Endothelial cell of umbilical vein (primary cell): Measurements from ENCODE around the gene PDE1C.

Experiments used
- MYC ChIP-seq: IDR thresholded peaks from one replicate; pipeline ENCODE4 v1.6.1; 2011; ENCODE audit warnings: mild to moderate bottlenecking, low read depth, low read length
- TF ChIP-seq, protein P1 (sequence below), 2 donors: IDR thresholded peaks; 1 replicate in 1 of 2; 2 replicates in 1 of 2; pipeline ENCODE4 v1.5.1; 2011; ENCODE audit warnings: low read length in 2 of 2, mild to moderate bottlenecking in 2 of 2, moderate library complexity in 2 of 2, control low read depth in 1 of 2, inconsistent platforms in 1 of 2, low read depth in 1 of 2; ENCODE audit not compliant: insufficient read depth in 1 of 2; ENCODE audit errors: extremely low read depth in 1 of 2

DNA sequence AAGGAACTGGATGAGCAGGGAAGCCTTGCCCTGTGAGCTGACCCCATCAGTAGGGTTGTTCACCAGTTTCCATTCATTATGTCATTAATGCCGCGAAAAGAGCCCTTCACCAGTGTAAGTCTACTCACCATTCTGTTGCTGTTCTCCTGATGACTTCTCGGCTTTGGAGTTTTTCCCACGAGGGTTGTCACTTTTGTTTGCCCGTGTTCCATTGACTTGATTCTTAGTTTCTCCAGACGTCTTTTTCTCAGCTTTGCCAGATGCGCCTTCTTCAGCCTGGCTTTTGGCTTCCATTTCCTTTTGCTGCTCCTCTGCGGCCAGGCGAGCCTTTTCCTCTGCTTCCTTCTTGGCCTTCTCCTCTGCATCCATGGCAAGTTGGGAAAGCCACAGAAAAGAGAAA lies 254.4 kb downstream of the PDE1C start:
- no peak for TF ChIP-seq MYC
- TF ChIP-seq, protein P1, sequence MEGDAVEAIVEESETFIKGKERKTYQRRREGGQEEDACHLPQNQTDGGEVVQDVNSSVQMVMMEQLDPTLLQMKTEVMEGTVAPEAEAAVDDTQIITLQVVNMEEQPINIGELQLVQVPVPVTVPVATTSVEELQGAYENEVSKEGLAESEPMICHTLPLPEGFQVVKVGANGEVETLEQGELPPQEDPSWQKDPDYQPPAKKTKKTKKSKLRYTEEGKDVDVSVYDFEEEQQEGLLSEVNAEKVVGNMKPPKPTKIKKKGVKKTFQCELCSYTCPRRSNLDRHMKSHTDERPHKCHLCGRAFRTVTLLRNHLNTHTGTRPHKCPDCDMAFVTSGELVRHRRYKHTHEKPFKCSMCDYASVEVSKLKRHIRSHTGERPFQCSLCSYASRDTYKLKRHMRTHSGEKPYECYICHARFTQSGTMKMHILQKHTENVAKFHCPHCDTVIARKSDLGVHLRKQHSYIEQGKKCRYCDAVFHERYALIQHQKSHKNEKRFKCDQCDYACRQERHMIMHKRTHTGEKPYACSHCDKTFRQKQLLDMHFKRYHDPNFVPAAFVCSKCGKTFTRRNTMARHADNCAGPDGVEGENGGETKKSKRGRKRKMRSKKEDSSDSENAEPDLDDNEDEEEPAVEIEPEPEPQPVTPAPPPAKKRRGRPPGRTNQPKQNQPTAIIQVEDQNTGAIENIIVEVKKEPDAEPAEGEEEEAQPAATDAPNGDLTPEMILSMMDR (IDR thresholded peaks at IDR 0.05; ENCODE audit: extremely low read depth in 1 of 2, insufficient read depth in 1 of 2, low read depth in 1 of 2, low read length in 2 of 2): no peak
